CMK (cell line): ENCODE results near the gene ZBTB8B.

Source experiments
- DNase-seq: peaks from one replicate; pipeline ENCODE4 v3.0.0-alpha.2; 2010; ENCODE audit warnings: low read depth

Gene ZBTB8B

GRCh38 chr1:32508761-32509160 is 43.9 kb downstream of the ZBTB8B start:
- no peak for DNase-seq

GRCh38 chr1:32509939-32510338 is 45.1 kb downstream of the ZBTB8B start:
- no peak for DNase-seq
